ENCODE measurements around the gene PLA2R1. TPM values are rescaled to one million over a fixed set of nuclear protein-coding genes. Genes with fewer than 3 reads are reported as not detected.
"Not testable (repeated sequence)": the region's sequence is repeated elsewhere in the genome, so short reads cannot be mapped to it uniquely, and the experiment has no call there.

PLA2R1 gene
- polyA plus RNA-seq, 3 donors, result 81.4 to 129 (median 83.9) TPM

GRCh38 chr2:159985656-159986055 is 76.8 kb downstream of the PLA2R1 start:
- no peak for DNase-seq

- no peak for DNase-seq
Measured at GRCh38 chr2:159984034-159984433, 78.4 kb downstream of the PLA2R1 start.

GRCh38 chr2:159982842-159983785 is 79.3 kb downstream of the PLA2R1 start:
- no peak for DNase-seq

GRCh38 chr2:159982270-159982669 is 80.1 kb downstream of the PLA2R1 start:
- DNase-seq, result no peak

- DNase-seq, result no peak
Measured at GRCh38 chr2:159976527-159977160, 85.8 kb downstream of the PLA2R1 start.

- DNase-seq, result no peak
Measured at GRCh38 chr2:159973325-159973724, 89.1 kb downstream of the PLA2R1 start.

GRCh38 chr2:159971365-159972152 is 90.9 kb downstream of the PLA2R1 start:
- DNase-seq, result no peak

GRCh38 chr2:159970548-159970947 is 91.9 kb downstream of the PLA2R1 start:
- DNase-seq, result not testable (repeated sequence)

- DNase-seq, result peak; percentile 62
Measured at GRCh38 chr2:159968279-159968900, 94.0 kb downstream of the PLA2R1 start.

GRCh38 chr2:159963700-159964099 is 98.7 kb downstream of the PLA2R1 start:
- DNase-seq, result no peak

- DNase-seq, result not testable (repeated sequence)
Measured at GRCh38 chr2:159962513-159962912, 99.9 kb downstream of the PLA2R1 start.

GRCh38 chr2:159961451-159961850 is 101.0 kb downstream of the PLA2R1 start:
- no peak for DNase-seq

GRCh38 chr2:159961037-159961436 is 101.4 kb downstream of the PLA2R1 start:
- DNase-seq, result no peak

GRCh38 chr2:159960414-159960813 is 102.0 kb downstream of the PLA2R1 start:
- no peak for DNase-seq

GRCh38 chr2:159959136-159959535 is 103.3 kb downstream of the PLA2R1 start:
- no peak for DNase-seq

- DNase-seq, result no peak
Measured at GRCh38 chr2:159953136-159953823, 109.1 kb downstream of the PLA2R1 start.

GRCh38 chr2:159946326-159946999 is 116.0 kb downstream of the PLA2R1 start:
- no peak for DNase-seq

GRCh38 chr2:159944874-159945273 is 117.5 kb downstream of the PLA2R1 start:
- no peak for DNase-seq

- DNase-seq, result peak; percentile 75
Measured at GRCh38 chr2:159942146-159942545, 120.3 kb downstream of the PLA2R1 start.

GRCh38 chr2:159941729-159942128 is 120.7 kb downstream of the PLA2R1 start:
- DNase-seq, result no peak

- no peak for DNase-seq
Measured at GRCh38 chr2:159939946-159940345, 122.5 kb downstream of the PLA2R1 start.

Data from renal pelvis (tissue), 4 donors.